SK-N-SH (cell line): ENCODE results near the gene SZRD1.

Experiments used
- CHD2 ChIP-seq: fragments of 150-350 bp; IDR thresholded peaks from 2 replicates; pipeline ENCODE4 v1.6.1; 2018; ENCODE audit warnings: low read length; ENCODE audit not compliant: partially characterized antibody
- EZH2phosphoT487 ChIP-seq: fragments of 200-600 bp; sonication (generic); IDR thresholded peaks from 2 replicates; pipeline ENCODE4 v1.6.1; 2017; ENCODE audit warnings: low read depth, mixed run types, mild to moderate bottlenecking, antibody characterized with exemption, moderate library complexity, borderline replicate concordance
- FOXM1 ChIP-seq: IDR thresholded peaks from 2 replicates; pipeline ENCODE4 v1.4.0; 2012; ENCODE audit warnings: low read depth, mild to moderate bottlenecking
- JUND ChIP-seq: IDR thresholded peaks from 2 replicates; pipeline ENCODE4 v1.4.0; 2012
- MEF2A ChIP-seq: IDR thresholded peaks from 2 replicates; pipeline ENCODE4 v1.4.0; 2012; ENCODE audit warnings: low read depth, borderline replicate concordance
- POLR2AphosphoS5 ChIP-seq: IDR thresholded peaks from 2 replicates; pipeline ENCODE4 v1.6.1; 2012; ENCODE audit warnings: low read depth, low read length
- TF ChIP-seq, protein P1 (sequence below): fragments of 200-600 bp; sonication (generic); IDR thresholded peaks from 2 replicates; pipeline ENCODE4 v1.6.1; 2017; ENCODE audit warnings: antibody characterized with exemption, mild to moderate bottlenecking, moderate library complexity
- TF ChIP-seq, protein P2 (sequence below): IDR thresholded peaks from 2 replicates; pipeline ENCODE4 v1.4.0; 2012; ENCODE audit warnings: low read depth, borderline replicate concordance
- TF ChIP-seq, protein P3 (sequence below): IDR thresholded peaks from 2 replicates; pipeline ENCODE4 v1.6.1; 2012; ENCODE audit warnings: mild to moderate bottlenecking, low read depth, low read length, moderate library complexity
- TF ChIP-seq, protein P4 (sequence below): IDR thresholded peaks from 2 replicates; pipeline ENCODE4; 2012
- TF ChIP-seq, protein P5 (sequence below): IDR thresholded peaks from 2 replicates; pipeline ENCODE4 v1.4.0; 2012; ENCODE audit warnings: low read depth

DNA sequence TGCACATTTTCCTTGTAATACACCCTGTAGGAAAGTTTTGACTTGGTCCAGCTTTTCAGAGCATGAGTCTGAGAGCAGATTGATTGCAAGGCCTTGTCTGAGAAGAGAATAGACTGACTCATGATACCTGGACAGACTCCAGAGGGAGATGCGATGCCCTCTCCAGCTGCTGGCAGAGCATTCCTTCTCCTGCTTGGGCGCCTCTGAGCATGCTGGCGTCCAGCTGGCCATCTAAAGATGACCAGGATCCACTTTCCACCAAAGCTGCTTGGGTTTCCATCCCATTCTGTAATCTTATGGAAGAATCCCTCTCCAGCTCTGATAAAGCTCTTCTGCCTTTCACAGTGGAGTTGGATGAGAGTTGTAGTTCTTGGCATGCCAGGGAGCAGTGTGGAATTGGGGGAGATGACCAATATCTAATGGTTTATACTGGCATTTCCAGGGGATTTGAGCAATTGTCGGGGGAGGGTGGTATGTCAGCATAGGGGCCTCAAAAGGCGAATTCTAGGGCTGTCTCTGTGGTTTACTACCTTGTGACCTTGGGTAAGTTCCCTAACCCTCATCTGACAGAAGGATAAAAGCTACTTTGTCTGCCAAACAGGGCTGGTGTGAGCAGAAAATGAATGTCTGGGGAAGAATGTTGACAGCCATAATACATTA is 19.5 kb downstream of the SZRD1 start:
- TF ChIP-seq, protein P1, sequence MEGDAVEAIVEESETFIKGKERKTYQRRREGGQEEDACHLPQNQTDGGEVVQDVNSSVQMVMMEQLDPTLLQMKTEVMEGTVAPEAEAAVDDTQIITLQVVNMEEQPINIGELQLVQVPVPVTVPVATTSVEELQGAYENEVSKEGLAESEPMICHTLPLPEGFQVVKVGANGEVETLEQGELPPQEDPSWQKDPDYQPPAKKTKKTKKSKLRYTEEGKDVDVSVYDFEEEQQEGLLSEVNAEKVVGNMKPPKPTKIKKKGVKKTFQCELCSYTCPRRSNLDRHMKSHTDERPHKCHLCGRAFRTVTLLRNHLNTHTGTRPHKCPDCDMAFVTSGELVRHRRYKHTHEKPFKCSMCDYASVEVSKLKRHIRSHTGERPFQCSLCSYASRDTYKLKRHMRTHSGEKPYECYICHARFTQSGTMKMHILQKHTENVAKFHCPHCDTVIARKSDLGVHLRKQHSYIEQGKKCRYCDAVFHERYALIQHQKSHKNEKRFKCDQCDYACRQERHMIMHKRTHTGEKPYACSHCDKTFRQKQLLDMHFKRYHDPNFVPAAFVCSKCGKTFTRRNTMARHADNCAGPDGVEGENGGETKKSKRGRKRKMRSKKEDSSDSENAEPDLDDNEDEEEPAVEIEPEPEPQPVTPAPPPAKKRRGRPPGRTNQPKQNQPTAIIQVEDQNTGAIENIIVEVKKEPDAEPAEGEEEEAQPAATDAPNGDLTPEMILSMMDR: no peak
- no peak for TF ChIP-seq EZH2phosphoT487
- no peak for TF ChIP-seq MEF2A
- no peak for TF ChIP-seq FOXM1
- TF ChIP-seq, protein P2, sequence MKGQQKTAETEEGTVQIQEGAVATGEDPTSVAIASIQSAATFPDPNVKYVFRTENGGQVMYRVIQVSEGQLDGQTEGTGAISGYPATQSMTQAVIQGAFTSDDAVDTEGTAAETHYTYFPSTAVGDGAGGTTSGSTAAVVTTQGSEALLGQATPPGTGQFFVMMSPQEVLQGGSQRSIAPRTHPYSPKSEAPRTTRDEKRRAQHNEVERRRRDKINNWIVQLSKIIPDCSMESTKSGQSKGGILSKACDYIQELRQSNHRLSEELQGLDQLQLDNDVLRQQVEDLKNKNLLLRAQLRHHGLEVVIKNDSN: no peak
- TF ChIP-seq CHD2: no peak
- TF ChIP-seq, protein P3, sequence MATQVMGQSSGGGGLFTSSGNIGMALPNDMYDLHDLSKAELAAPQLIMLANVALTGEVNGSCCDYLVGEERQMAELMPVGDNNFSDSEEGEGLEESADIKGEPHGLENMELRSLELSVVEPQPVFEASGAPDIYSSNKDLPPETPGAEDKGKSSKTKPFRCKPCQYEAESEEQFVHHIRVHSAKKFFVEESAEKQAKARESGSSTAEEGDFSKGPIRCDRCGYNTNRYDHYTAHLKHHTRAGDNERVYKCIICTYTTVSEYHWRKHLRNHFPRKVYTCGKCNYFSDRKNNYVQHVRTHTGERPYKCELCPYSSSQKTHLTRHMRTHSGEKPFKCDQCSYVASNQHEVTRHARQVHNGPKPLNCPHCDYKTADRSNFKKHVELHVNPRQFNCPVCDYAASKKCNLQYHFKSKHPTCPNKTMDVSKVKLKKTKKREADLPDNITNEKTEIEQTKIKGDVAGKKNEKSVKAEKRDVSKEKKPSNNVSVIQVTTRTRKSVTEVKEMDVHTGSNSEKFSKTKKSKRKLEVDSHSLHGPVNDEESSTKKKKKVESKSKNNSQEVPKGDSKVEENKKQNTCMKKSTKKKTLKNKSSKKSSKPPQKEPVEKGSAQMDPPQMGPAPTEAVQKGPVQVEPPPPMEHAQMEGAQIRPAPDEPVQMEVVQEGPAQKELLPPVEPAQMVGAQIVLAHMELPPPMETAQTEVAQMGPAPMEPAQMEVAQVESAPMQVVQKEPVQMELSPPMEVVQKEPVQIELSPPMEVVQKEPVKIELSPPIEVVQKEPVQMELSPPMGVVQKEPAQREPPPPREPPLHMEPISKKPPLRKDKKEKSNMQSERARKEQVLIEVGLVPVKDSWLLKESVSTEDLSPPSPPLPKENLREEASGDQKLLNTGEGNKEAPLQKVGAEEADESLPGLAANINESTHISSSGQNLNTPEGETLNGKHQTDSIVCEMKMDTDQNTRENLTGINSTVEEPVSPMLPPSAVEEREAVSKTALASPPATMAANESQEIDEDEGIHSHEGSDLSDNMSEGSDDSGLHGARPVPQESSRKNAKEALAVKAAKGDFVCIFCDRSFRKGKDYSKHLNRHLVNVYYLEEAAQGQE: no peak
- peak; percentile 39; the same call in 1 of the 2 replicates for TF ChIP-seq POLR2AphosphoS5
- TF ChIP-seq, protein P4, sequence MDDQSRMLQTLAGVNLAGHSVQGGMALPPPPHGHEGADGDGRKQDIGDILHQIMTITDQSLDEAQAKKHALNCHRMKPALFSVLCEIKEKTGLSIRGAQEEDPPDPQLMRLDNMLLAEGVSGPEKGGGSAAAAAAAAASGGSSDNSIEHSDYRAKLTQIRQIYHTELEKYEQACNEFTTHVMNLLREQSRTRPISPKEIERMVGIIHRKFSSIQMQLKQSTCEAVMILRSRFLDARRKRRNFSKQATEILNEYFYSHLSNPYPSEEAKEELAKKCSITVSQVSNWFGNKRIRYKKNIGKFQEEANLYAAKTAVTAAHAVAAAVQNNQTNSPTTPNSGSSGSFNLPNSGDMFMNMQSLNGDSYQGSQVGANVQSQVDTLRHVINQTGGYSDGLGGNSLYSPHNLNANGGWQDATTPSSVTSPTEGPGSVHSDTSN: peak; percentile 85
- TF ChIP-seq, protein P5, sequence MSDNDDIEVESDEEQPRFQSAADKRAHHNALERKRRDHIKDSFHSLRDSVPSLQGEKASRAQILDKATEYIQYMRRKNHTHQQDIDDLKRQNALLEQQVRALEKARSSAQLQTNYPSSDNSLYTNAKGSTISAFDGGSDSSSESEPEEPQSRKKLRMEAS: peak; percentile 69; the same call in 1 of the 2 replicates
- peak; percentile 78 for TF ChIP-seq JUND
